Endothelial cell (in vitro differentiated cells): Measurements from ENCODE around the gene LRRFIP1. TPM values are rescaled to one million over a fixed set of nuclear protein-coding genes. Genes with fewer than 3 reads are reported as not detected.

ENCODE experiments used
- DNase-seq: peaks from one replicate; pipeline ENCODE4 v3.0.0; 2021; ENCODE audit warnings: low spot score
- H3K27ac Mint-ChIP-seq: one replicate; pipeline ENCODE4 v1.8.0; 2021; ENCODE audit warnings: mixed read lengths, inconsistent platforms; ENCODE audit not compliant: unreplicated experiment
- H3K27me3 Mint-ChIP-seq: one replicate; pipeline ENCODE4 v1.8.0; 2021; ENCODE audit warnings: mild to moderate bottlenecking, moderate library complexity, mixed read lengths, inconsistent platforms; ENCODE audit not compliant: unreplicated experiment
- H3K36me3 Mint-ChIP-seq: one replicate; pipeline ENCODE4 v1.8.0; 2021; ENCODE audit warnings: mild to moderate bottlenecking, low read depth, mixed read lengths, inconsistent platforms; ENCODE audit not compliant: unreplicated experiment
- H3K4me1 Mint-ChIP-seq: one replicate; pipeline ENCODE4 v1.8.0; 2021; ENCODE audit warnings: mild to moderate bottlenecking, mixed read lengths, inconsistent platforms; ENCODE audit not compliant: unreplicated experiment
- H3K4me3 Mint-ChIP-seq: one replicate; pipeline ENCODE4 v1.8.0; 2021; ENCODE audit warnings: mild to moderate bottlenecking, mixed read lengths, inconsistent platforms; ENCODE audit not compliant: unreplicated experiment
- H3K9me3 Mint-ChIP-seq: one replicate; pipeline ENCODE4 v1.8.0; 2021; ENCODE audit warnings: mixed read lengths, inconsistent platforms; ENCODE audit not compliant: unreplicated experiment
- total RNA-seq: library from RNA; stranded (reverse); fragmentation: NEBNext Ultra II Directional; extraction: Animal tissue kit (Norgen Biotek cat#: 25700); gene quantifications from one replicate; pipeline ENCODE4 v1.2.1, GENCODE V29; 2021; ENCODE audit not compliant: unreplicated experiment
- TF ChIP-seq, protein P1 (sequence below): fragments of 200-600 bp; sonication (generic); IDR thresholded peaks from one replicate; pipeline ENCODE4 v1.5.0; 2021; ENCODE audit warnings: antibody characterized with exemption; ENCODE audit not compliant: unreplicated experiment

The LRRFIP1 gene
- total RNA-seq, 1 donor from 2014 or later: 105 TPM

DNA sequence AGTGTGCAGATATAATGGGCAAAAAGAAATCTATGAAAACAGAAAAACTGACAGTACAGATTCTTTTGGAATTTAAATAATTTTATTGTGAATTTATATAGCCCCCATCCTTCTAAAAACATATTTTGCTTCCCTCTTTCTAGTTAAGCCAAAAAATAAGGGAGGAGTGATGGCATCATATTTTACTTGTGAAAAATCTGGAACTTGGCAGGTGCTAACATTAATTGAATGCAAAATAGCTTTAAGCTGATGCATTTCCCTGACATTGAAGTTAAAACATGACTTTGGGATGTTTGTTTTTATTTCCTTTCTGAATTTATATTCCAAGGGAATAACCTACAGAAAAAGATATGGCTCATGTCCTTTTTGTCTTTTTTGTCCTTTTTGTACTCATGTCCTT lies 88.6 kb downstream of the LRRFIP1 start:
- Mint-ChIP-seq H3K4me3 (no peak overlapping the region), H3K36me3 (peaks cover 12% of the 10 kb centered on the region), H3K27me3 (peaks cover 1% of the 10 kb centered on the region), H3K9me3 (no peaks in the 10 kb centered on the region), H3K27ac (no peak overlapping the region), H3K4me1 (peaks cover 21% of the 10 kb centered on the region)
- TF ChIP-seq, protein P1, sequence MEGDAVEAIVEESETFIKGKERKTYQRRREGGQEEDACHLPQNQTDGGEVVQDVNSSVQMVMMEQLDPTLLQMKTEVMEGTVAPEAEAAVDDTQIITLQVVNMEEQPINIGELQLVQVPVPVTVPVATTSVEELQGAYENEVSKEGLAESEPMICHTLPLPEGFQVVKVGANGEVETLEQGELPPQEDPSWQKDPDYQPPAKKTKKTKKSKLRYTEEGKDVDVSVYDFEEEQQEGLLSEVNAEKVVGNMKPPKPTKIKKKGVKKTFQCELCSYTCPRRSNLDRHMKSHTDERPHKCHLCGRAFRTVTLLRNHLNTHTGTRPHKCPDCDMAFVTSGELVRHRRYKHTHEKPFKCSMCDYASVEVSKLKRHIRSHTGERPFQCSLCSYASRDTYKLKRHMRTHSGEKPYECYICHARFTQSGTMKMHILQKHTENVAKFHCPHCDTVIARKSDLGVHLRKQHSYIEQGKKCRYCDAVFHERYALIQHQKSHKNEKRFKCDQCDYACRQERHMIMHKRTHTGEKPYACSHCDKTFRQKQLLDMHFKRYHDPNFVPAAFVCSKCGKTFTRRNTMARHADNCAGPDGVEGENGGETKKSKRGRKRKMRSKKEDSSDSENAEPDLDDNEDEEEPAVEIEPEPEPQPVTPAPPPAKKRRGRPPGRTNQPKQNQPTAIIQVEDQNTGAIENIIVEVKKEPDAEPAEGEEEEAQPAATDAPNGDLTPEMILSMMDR: no peak
- no peak for DNase-seq

DNA sequence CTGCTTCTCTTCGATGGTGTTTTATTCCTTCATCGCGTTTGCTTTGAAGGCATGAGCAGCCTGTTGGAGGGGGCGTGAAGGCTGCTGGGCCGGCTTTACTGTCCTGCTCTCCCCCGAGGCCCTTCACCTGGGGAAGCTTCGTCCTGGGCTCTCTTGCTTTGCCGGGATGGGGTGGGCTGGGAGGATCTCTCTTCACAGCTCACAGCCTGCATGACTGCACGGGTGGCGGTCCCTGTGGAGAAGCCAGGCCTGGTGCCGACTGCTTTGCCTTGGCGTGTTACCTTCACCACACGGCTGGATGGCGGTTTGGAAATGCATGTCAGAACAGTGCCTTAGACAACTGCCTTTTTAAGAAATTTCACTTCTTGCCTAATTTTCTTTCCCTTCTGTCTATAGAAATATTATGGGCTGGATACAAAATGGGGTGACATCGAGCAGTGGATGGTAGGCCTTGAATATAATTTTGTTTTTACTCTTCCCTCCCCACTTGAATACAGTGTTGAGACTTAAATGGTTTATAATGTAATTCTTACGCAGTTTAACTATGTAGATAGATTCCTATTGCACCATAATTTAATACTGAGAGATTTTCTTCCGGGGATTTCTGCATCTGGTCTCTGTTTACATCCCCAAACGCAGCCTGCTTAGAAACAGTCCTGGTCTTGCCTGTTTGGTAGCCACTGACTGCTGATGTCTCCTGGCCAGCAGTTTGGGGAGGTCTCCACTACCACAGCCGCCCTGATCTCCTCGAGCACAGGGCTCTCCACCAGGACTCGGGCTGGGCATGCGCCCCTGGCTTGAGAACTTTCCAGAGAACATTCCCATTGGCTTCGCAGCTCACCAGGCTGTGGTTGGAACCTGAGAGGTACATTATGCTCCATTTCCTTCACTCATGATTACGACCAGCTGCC lies 90.2 kb downstream of the LRRFIP1 start:
- no peaks in the 10 kb centered on the region for H3K9me3 Mint-ChIP-seq
- H3K36me3 Mint-ChIP-seq: peaks cover 4% of the 10 kb centered on the region
- H3K4me1 Mint-ChIP-seq: peaks cover 10% of the 10 kb centered on the region
- TF ChIP-seq, protein P1: no peak
- no peak for DNase-seq
- peaks cover 1% of the 10 kb centered on the region for H3K27me3 Mint-ChIP-seq
- H3K27ac Mint-ChIP-seq: no peak overlapping the region
- H3K4me3 Mint-ChIP-seq: no peak overlapping the region

DNA sequence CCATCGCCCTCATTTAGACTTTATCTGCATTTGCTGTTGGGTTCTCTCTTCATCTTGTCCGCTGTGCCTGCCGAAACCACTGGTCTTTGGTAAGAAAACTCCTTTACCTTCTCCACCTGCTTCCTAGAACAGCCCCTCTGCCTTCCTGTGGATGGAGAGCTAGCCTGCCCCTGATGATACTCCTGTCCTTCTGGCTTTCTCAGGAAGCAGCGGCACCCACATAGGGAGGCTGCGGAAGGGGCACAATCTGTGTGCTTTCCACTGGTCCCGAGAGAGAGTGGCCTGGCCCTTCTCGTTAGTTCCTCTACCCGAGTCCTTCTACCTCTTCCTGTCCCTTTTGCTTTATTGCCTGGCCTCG lies 90.9 kb downstream of the LRRFIP1 start:
- Mint-ChIP-seq H3K4me1 (peaks cover 10% of the 10 kb centered on the region), H3K9me3 (no peaks in the 10 kb centered on the region), H3K36me3 (peaks cover 4% of the 10 kb centered on the region), H3K4me3 (no peak overlapping the region), H3K27me3 (peaks cover 1% of the 10 kb centered on the region), H3K27ac (peak overlapping the region; percentile 11)
- no peak for DNase-seq
- TF ChIP-seq, protein P1: no peak

DNA sequence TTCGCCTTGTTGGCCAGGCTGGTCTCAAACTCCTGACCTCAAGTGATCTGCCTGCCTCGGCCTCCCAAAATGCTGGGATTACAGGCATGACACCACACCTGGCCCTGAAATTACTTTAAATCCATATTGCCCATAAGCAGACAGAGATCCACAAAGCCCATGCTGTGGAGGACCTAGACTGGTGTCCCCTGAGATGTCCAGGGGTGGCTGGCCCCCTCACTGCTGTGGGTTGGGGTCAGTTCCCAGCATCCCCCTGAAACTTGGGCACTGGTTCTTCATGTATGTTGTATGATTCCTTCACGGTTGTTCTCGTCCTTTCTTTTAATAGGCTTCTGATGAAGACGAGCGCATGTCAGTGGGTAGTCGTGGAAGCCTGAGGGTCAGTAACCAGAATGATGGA lies 93.1 kb downstream of the LRRFIP1 start:
- Mint-ChIP-seq H3K4me3 (no peak overlapping the region), H3K36me3 (peaks cover 4% of the 10 kb centered on the region), H3K27ac (no peak overlapping the region), H3K9me3 (no peaks in the 10 kb centered on the region), H3K4me1 (peaks cover 8% of the 10 kb centered on the region), H3K27me3 (peaks cover 1% of the 10 kb centered on the region)
- no peak for DNase-seq
- TF ChIP-seq, protein P1: no peak

DNA sequence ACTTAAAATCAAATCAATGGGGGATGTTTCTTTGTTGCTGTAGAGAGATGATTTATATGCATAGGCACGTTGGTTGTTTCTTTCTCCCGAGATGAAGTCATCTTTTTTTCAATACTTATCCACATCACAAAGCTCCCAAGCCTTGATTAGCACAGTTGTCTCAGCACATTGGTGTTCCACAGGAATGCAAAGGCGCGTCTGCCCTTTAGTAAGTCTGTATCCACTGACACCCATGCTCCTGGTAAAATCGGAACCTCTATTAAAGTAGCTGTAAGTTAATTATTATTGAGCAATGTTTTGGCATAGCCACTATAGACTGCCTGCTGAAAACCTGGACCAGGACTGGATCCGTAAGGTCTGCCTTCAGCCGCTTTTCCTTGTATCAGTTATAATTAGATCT lies 93.6 kb downstream of the LRRFIP1 start:
- DNase-seq: no peak
- TF ChIP-seq, protein P1: no peak
- no peak overlapping the region for H3K4me3 Mint-ChIP-seq
- H3K27me3 Mint-ChIP-seq: peaks cover 1% of the 10 kb centered on the region
- H3K27ac Mint-ChIP-seq: no peak overlapping the region
- peaks cover 8% of the 10 kb centered on the region for H3K4me1 Mint-ChIP-seq
- no peaks in the 10 kb centered on the region for H3K9me3 Mint-ChIP-seq
- peaks cover 4% of the 10 kb centered on the region for H3K36me3 Mint-ChIP-seq
